ENCODE measurements around the gene NEURL3. TPM values are rescaled to one million over a fixed set of nuclear protein-coding genes. Genes with fewer than 3 reads are reported as not detected.

Gene NEURL3
- total and polyA plus RNA-seq, 9 of the 15 experiments (the other 6 are each of a cell fraction or from before 2014, with no cell fraction given), result not detected

GRCh38 chr2:96554293-96555145 is 49.4 kb upstream of the NEURL3 start:
- BruUV-seq (replicated peaks), result no TSS peak
- Histone ChIP-seq H3K27me3 (ENCODE audit: control insufficient read depth in 2 of 2, insufficient read depth in 2 of 2, low read length in 2 of 2) (peaks cover 0 to 13% of the 10 kb centered on the region in 2 experiments; a peak in 1 of 5 replicates), H3K27ac (ENCODE audit: extremely low read depth, low read depth, low read length) (no peak overlapping the region), H3K4me2 (ENCODE audit: insufficient read depth, low read length) (peak overlapping the region; percentile 52), H3K4me3 (no peak overlapping the region), H3K4me1 (replicated peaks in 1 of 2; ENCODE audit: control insufficient read depth in 2 of 2, insufficient read depth in 2 of 2, low read length in 2 of 2) (peaks cover 0 to 31% of the 10 kb centered on the region in 2 experiments; a peak in 3 of 5 replicates), H3K36me3 (ENCODE audit: control insufficient read depth, insufficient read depth, low read length) (peaks cover 4% of the 10 kb centered on the region; the same call in 1 of the 3 replicates), H4K20me1 (replicated peaks; ENCODE audit: control insufficient read depth, insufficient read depth, low read length) (no peaks in the 10 kb centered on the region), H3K9me3 (replicated peaks; ENCODE audit: control insufficient read depth, insufficient read depth, low read depth, low read length) (no peaks in the 10 kb centered on the region), H2AFZ (ENCODE audit: low read depth, low read length) (peak overlapping the region; percentile 76), H3K79me2 (ENCODE audit: control insufficient read depth, insufficient read depth, low read length) (no peaks in the 10 kb centered on the region), H3K9ac (ENCODE audit: insufficient read depth in 1 of 2, low read depth in 2 of 2, low read length in 2 of 2) (peak overlapping the region in 1 of 2 experiments; percentile 81; a peak in 2 of 4 replicates), H3K9me1 (ENCODE audit: control insufficient read depth, insufficient read depth, low read length) (no peaks in the 10 kb centered on the region)
- ChIA-PET CTCF (ENCODE audit: low intra/inter-chr PET ratio) (interaction anchor here (0.8 to 1.6 kb wide), 3 partner anchors 147 to 416 kb away, joined by 3 to 4 read pairs (median 4); partner anchors contain the start of gene ASTL), POLR2A (interaction anchor here (0.6 to 1.5 kb wide), 5 partner anchors 10 to 47 kb away, joined by 3 to 4 read pairs (median 3); no protein-coding TSS in a partner anchor)
- DNase-seq (ENCODE audit: extremely low read depth in 1 of 4, low spot score in 3 of 4), result peak; percentile 61 to 78 (median 70)
- ATAC-seq, result peak; percentile 69
- FAIRE-seq, result peak; percentile 72
- WGBS (ENCODE audit: insufficient coverage, low coverage, missing lambda C conversion rate), result 32% methylated on average over 31 of the region's 35 CpGs
- in situ Hi-C loops (cut with MboI), result loop anchor here (25.0 kb wide), 1 partner anchor 408 kb away; no protein-coding TSS in a partner anchor
- intact Hi-C loops (cut with micrococcal nuclease), result loop anchor here (5.0 to 10.0 kb wide), 3 partner anchors 208 to 408 kb away; partner anchors contain the start of gene CNNM4
- TF ChIP-seq NFYB (IDR thresholded peaks at IDR 0.05; ENCODE audit: extremely low read depth, insufficient read length) (no peak), ZNF766 (CRISPR knock-in tag; conservative IDR thresholded peaks at IDR 0.05) (no peak), ID3 (CRISPR knock-in tag; IDR thresholded peaks at IDR 0.05) (no peak), ID3 (tag; IDR thresholded peaks at IDR 0.05) (peak; percentile 41; the same call in 1 of the 2 replicates), GATAD2A (IDR thresholded peaks at IDR 0.05) (no peak), FOXK1 (CRISPR knock-in tag; IDR thresholded peaks at IDR 0.05; ENCODE audit: borderline replicate concordance) (no peak), NRF1 (conservative IDR thresholded peaks at IDR 0.05 in 1 of 2, IDR thresholded peaks at IDR 0.05 in 1 of 2) (no peak), MTA1 (IDR thresholded peaks at IDR 0.05; ENCODE audit: borderline replicate concordance) (no peak), ZNF263 (CRISPR knock-in tag; IDR thresholded peaks at IDR 0.05; ENCODE audit: borderline replicate concordance) (peak; percentile 58; the same call in 1 of the 2 replicates), CXXC5 (CRISPR knock-in tag; IDR thresholded peaks at IDR 0.05) (0 out of 2 replicates have a peak, but pooled peaks have one; percentile 9), ZNF511 (CRISPR knock-in tag; IDR thresholded peaks at IDR 0.05) (0 out of 2 replicates have a peak, but pooled peaks have one; percentile 24), PHB2 (IDR thresholded peaks at IDR 0.05; ENCODE audit: low read depth) (no peak), RREB1 (CRISPR knock-in tag; IDR thresholded peaks at IDR 0.05) (0 out of 2 replicates have a peak, but pooled peaks have one; percentile 11), KLF16 (IDR thresholded peaks at IDR 0.05) (0 out of 2 replicates have a peak, but pooled peaks have one; percentile 16)

Measured in K562 (cell line).